Peyer's patch (tissue), 4 donors: Measurements from ENCODE around the gene ILKAP. TPM values are rescaled to one million over a fixed set of nuclear protein-coding genes. Genes with fewer than 3 reads are reported as not detected.

Experiments
- DNase-seq, 3 donors: peaks; one replicate each; pipeline ENCODE4 v3.0.0-alpha.2; 2017 to 2019
- H3K27ac ChIP-seq, 4 donors: fragments of 200-600 bp; sonication (generic); one replicate each; pipeline ENCODE4 v1.5.1; 2016 to 2019
- H3K27me3 ChIP-seq, 2 donors: fragments of 200-600 bp; sonication (generic); one replicate each; pipeline ENCODE4 v1.5.1; 2019
- H3K36me3 ChIP-seq, 3 donors: fragments of 200-600 bp; sonication (generic); one replicate each; pipeline ENCODE4 v1.5.1; 2016 to 2019
- H3K4me1 ChIP-seq, 4 donors: fragments of 200-600 bp; sonication (generic); one replicate each; pipeline ENCODE4 v1.5.1; 2016 to 2019
- H3K4me3 ChIP-seq, 4 donors: fragments of 200-600 bp; sonication (generic); 1 replicate in 3 of 4; 2 replicates in 1 of 4; pipeline ENCODE4 v1.5.1; 2016 to 2019; ENCODE audit warnings: mild to moderate bottlenecking in 1 of 4
- H3K9me3 ChIP-seq, 4 donors: fragments of 200-600 bp; sonication (generic); one replicate each; pipeline ENCODE4 v1.5.1; 2016 to 2019; ENCODE audit warnings: mild to moderate bottlenecking in 1 of 4
- POLR2A ChIP-seq, 2 donors: fragments of 450-650 bp; IDR thresholded peaks; one replicate each; pipeline ENCODE4 v1.5.1; 2017; ENCODE audit warnings: antibody characterized with exemption in 2 of 2, mild to moderate bottlenecking in 2 of 2, moderate library complexity in 2 of 2
- total RNA-seq, 4 donors: library from RNA; depleted of rRNA; stranded (reverse); fragments of >200 nt; gene quantifications; one replicate each; pipeline ENCODE4 v1.1.0, GENCODE V29; 2016
- TF ChIP-seq, protein P1 (sequence below), 6 experiments: fragments of 450-650 bp in 4 of 6; fragments of 200-600 bp in 2 of 6; sonication (generic) in 1 of 6; IDR thresholded peaks; one replicate each; pipeline ENCODE4 v1.5.1; 2017 to 2019; ENCODE audit warnings: antibody characterized with exemption in 6 of 6, mild to moderate bottlenecking in 3 of 6, moderate library complexity in 1 of 6

ILKAP gene
- total RNA-seq, 4 donors from 2014 or later = 35.7 to 52.4 (median 43.8) TPM

DNA sequence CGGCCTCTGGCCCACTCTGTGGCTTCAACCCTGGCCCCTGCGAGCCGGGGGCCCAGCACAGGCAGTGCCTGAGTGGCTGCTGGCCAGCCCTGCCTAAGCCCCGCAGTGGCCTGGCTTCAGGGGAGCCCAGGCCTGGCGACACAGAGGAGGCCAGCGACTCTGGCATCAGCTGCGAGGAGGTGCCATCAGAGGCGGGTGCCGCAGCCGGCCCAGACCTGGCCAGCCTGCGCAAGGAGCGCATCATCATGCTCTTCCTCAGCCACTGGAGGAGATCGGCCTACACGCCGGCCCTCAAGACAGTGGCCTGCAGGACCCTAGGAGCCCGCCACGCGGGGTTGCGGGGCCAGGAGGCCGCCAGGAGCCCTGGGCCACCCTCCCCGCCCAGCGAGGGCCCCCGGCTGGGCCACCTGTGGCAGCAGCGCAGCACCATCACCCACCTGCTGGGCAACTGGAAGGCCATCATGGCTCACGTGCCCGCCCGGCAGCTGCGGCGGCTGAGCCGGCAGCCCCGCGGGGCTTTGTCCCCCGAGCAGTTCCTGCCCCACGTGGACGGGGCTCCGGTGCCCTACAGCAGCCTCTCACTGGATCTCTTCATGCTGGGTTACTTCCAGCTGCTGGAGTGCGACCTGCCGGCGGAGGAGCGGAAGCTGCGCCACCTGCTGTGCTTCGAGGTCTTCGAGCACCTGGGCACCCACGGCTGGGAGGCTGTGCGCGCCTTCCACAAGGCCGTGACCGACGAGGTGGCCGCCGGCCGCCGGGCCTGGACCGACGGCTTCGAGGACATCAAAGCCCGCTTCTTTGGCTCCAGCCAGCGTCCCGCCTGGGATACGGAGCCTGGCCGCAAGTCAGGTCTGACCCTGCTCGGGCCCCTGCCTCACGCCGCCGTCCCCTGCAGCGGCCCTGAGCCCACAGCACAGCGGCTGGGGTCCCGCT is 72.5 kb downstream of the ILKAP start:
- no peak overlapping the region for H3K27ac ChIP-seq
- H3K9me3 ChIP-seq = no peaks in the 10 kb centered on the region
- no peak for TF ChIP-seq POLR2A (IDR thresholded peaks at IDR 0.05)
- TF ChIP-seq, protein P1, sequence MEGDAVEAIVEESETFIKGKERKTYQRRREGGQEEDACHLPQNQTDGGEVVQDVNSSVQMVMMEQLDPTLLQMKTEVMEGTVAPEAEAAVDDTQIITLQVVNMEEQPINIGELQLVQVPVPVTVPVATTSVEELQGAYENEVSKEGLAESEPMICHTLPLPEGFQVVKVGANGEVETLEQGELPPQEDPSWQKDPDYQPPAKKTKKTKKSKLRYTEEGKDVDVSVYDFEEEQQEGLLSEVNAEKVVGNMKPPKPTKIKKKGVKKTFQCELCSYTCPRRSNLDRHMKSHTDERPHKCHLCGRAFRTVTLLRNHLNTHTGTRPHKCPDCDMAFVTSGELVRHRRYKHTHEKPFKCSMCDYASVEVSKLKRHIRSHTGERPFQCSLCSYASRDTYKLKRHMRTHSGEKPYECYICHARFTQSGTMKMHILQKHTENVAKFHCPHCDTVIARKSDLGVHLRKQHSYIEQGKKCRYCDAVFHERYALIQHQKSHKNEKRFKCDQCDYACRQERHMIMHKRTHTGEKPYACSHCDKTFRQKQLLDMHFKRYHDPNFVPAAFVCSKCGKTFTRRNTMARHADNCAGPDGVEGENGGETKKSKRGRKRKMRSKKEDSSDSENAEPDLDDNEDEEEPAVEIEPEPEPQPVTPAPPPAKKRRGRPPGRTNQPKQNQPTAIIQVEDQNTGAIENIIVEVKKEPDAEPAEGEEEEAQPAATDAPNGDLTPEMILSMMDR (IDR thresholded peaks at IDR 0.05) = no peak
- no peaks in the 10 kb centered on the region for H3K27me3 ChIP-seq
- no peaks in the 10 kb centered on the region for H3K4me1 ChIP-seq
- H3K4me3 ChIP-seq = no peak overlapping the region
- DNase-seq = peak in 1 of 3 donors; percentile 34
- no peaks in the 10 kb centered on the region for H3K36me3 ChIP-seq

- Histone ChIP-seq H3K27ac (no peak overlapping the region), H3K9me3 (no peaks in the 10 kb centered on the region), H3K36me3 (no peaks in the 10 kb centered on the region), H3K4me1 (no peaks in the 10 kb centered on the region), H3K4me3 (no peak overlapping the region), H3K27me3 (no peaks in the 10 kb centered on the region)
- peak in 1 of 3 donors; percentile 46 for DNase-seq
- TF ChIP-seq, protein P1 (IDR thresholded peaks at IDR 0.05) = no peak
- no peak for TF ChIP-seq POLR2A (IDR thresholded peaks at IDR 0.05)
Measured at GRCh38 chr2:238130111-238130695, 73.3 kb downstream of the ILKAP start.

- Histone ChIP-seq H3K4me3 (no peak overlapping the region), H3K27ac (no peak overlapping the region), H3K36me3 (no peaks in the 10 kb centered on the region), H3K9me3 (no peaks in the 10 kb centered on the region), H3K27me3 (no peaks in the 10 kb centered on the region), H3K4me1 (no peaks in the 10 kb centered on the region)
- TF ChIP-seq, protein P1 (IDR thresholded peaks at IDR 0.05) = no peak
- TF ChIP-seq POLR2A (IDR thresholded peaks at IDR 0.05) = no peak
- peak in 1 of 3 donors; percentile 41 for DNase-seq
Measured at GRCh38 chr2:238129166-238130010, 74.1 kb downstream of the ILKAP start.

DNA sequence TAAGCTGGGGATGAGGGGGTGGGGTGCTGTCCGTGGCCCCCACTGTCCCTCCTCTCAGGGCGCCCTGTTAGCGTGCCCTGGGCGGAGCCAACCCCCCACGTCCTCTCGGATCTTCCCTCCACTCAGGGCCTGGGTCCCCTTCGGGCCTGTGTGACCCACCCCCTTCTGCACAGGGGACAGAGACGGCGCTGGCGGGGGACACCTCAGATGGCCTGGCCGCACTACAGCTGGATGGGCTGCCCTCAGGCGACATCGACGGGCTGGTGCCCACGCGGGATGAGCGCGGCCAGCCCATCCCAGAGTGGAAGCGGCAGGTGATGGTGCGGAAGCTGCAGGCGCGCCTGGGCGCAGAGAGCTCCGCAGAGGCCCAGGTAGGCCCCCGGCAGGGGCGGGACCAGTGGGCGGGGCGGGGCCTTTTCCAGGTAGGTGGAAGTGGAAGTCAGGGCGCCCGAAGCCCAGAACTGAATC is 74.9 kb downstream of the ILKAP start:
- Histone ChIP-seq H3K36me3 (no peaks in the 10 kb centered on the region), H3K4me3 (no peak overlapping the region), H3K27ac (no peak overlapping the region), H3K4me1 (no peaks in the 10 kb centered on the region), H3K27me3 (no peaks in the 10 kb centered on the region), H3K9me3 (no peaks in the 10 kb centered on the region)
- DNase-seq = peak in 1 of 3 donors; percentile 37
- TF ChIP-seq, protein P1 (IDR thresholded peaks at IDR 0.05) = no peak
- TF ChIP-seq POLR2A (IDR thresholded peaks at IDR 0.05) = no peak

DNA sequence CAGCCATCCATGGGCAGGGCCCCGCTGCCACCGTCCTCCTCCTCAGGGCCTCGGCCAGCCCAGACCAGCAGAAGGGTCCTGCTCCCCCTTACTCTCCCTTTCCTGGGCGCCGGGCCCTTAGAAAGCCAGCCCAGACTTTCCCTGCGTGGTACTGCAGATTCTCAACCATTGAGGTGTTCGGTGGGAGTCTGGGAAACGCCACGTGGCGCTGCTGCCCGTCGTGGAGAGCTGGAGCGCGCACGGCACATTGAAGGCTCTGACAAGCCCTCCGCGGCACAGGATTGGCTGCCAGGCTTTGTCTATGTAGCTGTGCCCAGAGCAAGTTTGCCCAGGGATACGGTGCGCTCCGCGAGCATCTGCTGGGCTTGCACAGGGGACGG is 75.4 kb downstream of the ILKAP start:
- DNase-seq = peak in 1 of 3 donors; percentile 39
- TF ChIP-seq, protein P1 (IDR thresholded peaks at IDR 0.05) = no peak
- TF ChIP-seq POLR2A (IDR thresholded peaks at IDR 0.05) = no peak
- Histone ChIP-seq H3K9me3 (no peaks in the 10 kb centered on the region), H3K27ac (no peak overlapping the region), H3K27me3 (no peaks in the 10 kb centered on the region), H3K4me1 (no peaks in the 10 kb centered on the region), H3K4me3 (peak overlapping the region in 1 of 4 donors; percentile 38), H3K36me3 (no peaks in the 10 kb centered on the region)
